ENCODE results near the gene AZU1.
A peak's percentile ranks its signal among the peaks of the same experiment; 100 is the strongest.

AZU1 gene

GRCh38 chr19:798415-799075 is 29.1 kb upstream of the AZU1 start:
- TF ChIP-seq ZFX (IDR thresholded peaks at IDR 0.05), result 0 out of 2 replicates have a peak, but pooled peaks have one; percentile 18
- TF ChIP-seq CTCF (conservative IDR thresholded peaks at IDR 0.05), result no peak

GRCh38 chr19:799076-799881 is 28.4 kb upstream of the AZU1 start:
- no peak; the same call in 1 of the 2 replicates for TF ChIP-seq CTCF (conservative IDR thresholded peaks at IDR 0.05)
- peak overlapping the region; percentile 94 for H3K27ac ChIP-seq

More at GRCh38 chr19:798415-799075, 29.1 kb upstream of the AZU1 start:
- peak overlapping the region; percentile 94 for H3K27ac ChIP-seq

- TF ChIP-seq CTCF (conservative IDR thresholded peaks at IDR 0.05) (no peak), ZFX (IDR thresholded peaks at IDR 0.05) (no peak)
- peak overlapping the region; percentile 94 for H3K27ac ChIP-seq
These were observed 27.1 kb upstream of the AZU1 start for GRCh38 chr19:800360-801029.

GRCh38 chr19:801030-801860 is 26.4 kb upstream of the AZU1 start:
- peak overlapping the region; percentile 94 for H3K27ac ChIP-seq
- TF ChIP-seq CTCF (conservative IDR thresholded peaks at IDR 0.05) (no peak), ZFX (IDR thresholded peaks at IDR 0.05) (peak; percentile 34; the same call in 1 of the 2 replicates)

- H3K27ac ChIP-seq, result peak overlapping the region; percentile 94
- no peak for TF ChIP-seq ZFX (IDR thresholded peaks at IDR 0.05)
- TF ChIP-seq CTCF (conservative IDR thresholded peaks at IDR 0.05), result no peak
These were observed 25.7 kb upstream of the AZU1 start for GRCh38 chr19:801861-802497.

- peak overlapping the region; percentile 94; the same call in 1 of the 2 replicates for H3K27ac ChIP-seq
- TF ChIP-seq CTCF (conservative IDR thresholded peaks at IDR 0.05), result no peak
- TF ChIP-seq ZFX (IDR thresholded peaks at IDR 0.05), result no peak
These were observed 25.0 kb upstream of the AZU1 start for GRCh38 chr19:802498-803098.
